Kidney capillary endothelial cell (primary cell): ENCODE data around the gene NHSL2.
"Not testable (repeated sequence)": the region's sequence is repeated elsewhere in the genome, so short reads cannot be mapped to it uniquely, and the experiment has no call there.

Experiments used
- DNase-seq: peaks from one replicate; pipeline ENCODE4 v3.0.0-alpha.2; 2018; ENCODE audit warnings: low spot score

Gene NHSL2

GRCh38 chrX:72041871-72042851, 131.5 kb downstream of the NHSL2 start:
- no peak for DNase-seq

- no peak for DNase-seq
These were observed 132.2 kb downstream of the NHSL2 start for GRCh38 chrX:72042852-72043248.

- no peak for DNase-seq
These were observed 133.0 kb downstream of the NHSL2 start for GRCh38 chrX:72043636-72044035.

GRCh38 chrX:72045141-72045540, 134.5 kb downstream of the NHSL2 start:
- DNase-seq: no peak

- DNase-seq: no peak
These were observed 135.1 kb downstream of the NHSL2 start for GRCh38 chrX:72045552-72046277.

- peak; percentile 49 for DNase-seq
These were observed 135.8 kb downstream of the NHSL2 start for GRCh38 chrX:72046447-72046846.

GRCh38 chrX:72048510-72049455, 138.1 kb downstream of the NHSL2 start:
- DNase-seq: no peak

- no peak for DNase-seq
These were observed 139.4 kb downstream of the NHSL2 start for GRCh38 chrX:72050011-72050410.

- no peak for DNase-seq
These were observed 140.9 kb downstream of the NHSL2 start for GRCh38 chrX:72051589-72051988.

- DNase-seq: peak; percentile 70
These were observed 141.9 kb downstream of the NHSL2 start for GRCh38 chrX:72052415-72053090.

GRCh38 chrX:72053508-72053907, 142.9 kb downstream of the NHSL2 start:
- no peak for DNase-seq

GRCh38 chrX:72054779-72055489, 144.3 kb downstream of the NHSL2 start:
- DNase-seq: no peak

- no peak for DNase-seq
These were observed 146.7 kb downstream of the NHSL2 start for GRCh38 chrX:72057331-72057730.

GRCh38 chrX:72057849-72058248, 147.2 kb downstream of the NHSL2 start:
- no peak for DNase-seq

GRCh38 chrX:72058346-72058745, 147.7 kb downstream of the NHSL2 start:
- DNase-seq: not testable (repeated sequence)

GRCh38 chrX:72060196-72060920, 149.7 kb downstream of the NHSL2 start:
- peak; percentile 36 for DNase-seq

- peak; percentile 13 for DNase-seq
These were observed 150.4 kb downstream of the NHSL2 start for GRCh38 chrX:72060921-72061490.

GRCh38 chrX:72062916-72063315, 152.3 kb downstream of the NHSL2 start:
- DNase-seq: no peak

GRCh38 chrX:72069350-72070160, 158.9 kb downstream of the NHSL2 start:
- DNase-seq: no peak
